ENCODE data around the gene UNC5A.

- no peak for TF ChIP-seq CTCF (IDR thresholded peaks at IDR 0.05)
- TF ChIP-seq POLR2A (IDR thresholded peaks at IDR 0.05), result no peak
These were observed 6.5 kb downstream of the UNC5A start for GRCh38 chr5:176816791-176817347.
